ENCODE measurements around the gene ATXN1. TPM values are rescaled to one million over a fixed set of nuclear protein-coding genes. Genes with fewer than 3 reads are reported as not detected.
"Not testable (repeated sequence)": the region's sequence is repeated elsewhere in the genome, so short reads cannot be mapped to it uniquely, and the experiment has no call there.

The ATXN1 gene
- total RNA-seq, 1 donor from 2014 or later: 6.1 TPM

GRCh38 chr6:16413399-16413798 lies 347.9 kb downstream of the ATXN1 start:
- no peak overlapping the region for H3K4me3 ChIP-seq (ENCODE audit: low read depth, low read length)

GRCh38 chr6:16412982-16413381 lies 348.3 kb downstream of the ATXN1 start:
- H3K4me3 ChIP-seq (ENCODE audit: low read depth, low read length): no peak overlapping the region
- no peak for TF ChIP-seq CTCF (conservative IDR thresholded peaks at IDR 0.05; ENCODE audit: low read depth, low read length)
- DNase-seq (ENCODE audit: low read depth): no peak

More at GRCh38 chr6:16413399-16413798, 347.9 kb downstream of the ATXN1 start:
- TF ChIP-seq CTCF (conservative IDR thresholded peaks at IDR 0.05; ENCODE audit: low read depth, low read length): no peak
- DNase-seq (ENCODE audit: low read depth): no peak

- DNase-seq (ENCODE audit: low read depth): no peak
- no peak for TF ChIP-seq CTCF (conservative IDR thresholded peaks at IDR 0.05; ENCODE audit: low read depth, low read length)
- H3K4me3 ChIP-seq (ENCODE audit: low read depth, low read length): no peak overlapping the region
These were observed 349.1 kb downstream of the ATXN1 start for GRCh38 chr6:16412171-16412570.

GRCh38 chr6:16409531-16410441 lies 351.5 kb downstream of the ATXN1 start:
- DNase-seq (ENCODE audit: low read depth): no peak
- peak; percentile 96 for TF ChIP-seq CTCF (conservative IDR thresholded peaks at IDR 0.05; ENCODE audit: low read depth, low read length)
- H3K4me3 ChIP-seq (ENCODE audit: low read depth, low read length): no peak overlapping the region

GRCh38 chr6:16408766-16409165 lies 352.5 kb downstream of the ATXN1 start:
- no peak for TF ChIP-seq CTCF (conservative IDR thresholded peaks at IDR 0.05; ENCODE audit: low read depth, low read length)
- no peak for DNase-seq (ENCODE audit: low read depth)
- no peak overlapping the region for H3K4me3 ChIP-seq (ENCODE audit: low read depth, low read length)

- no peak for DNase-seq (ENCODE audit: low read depth)
- H3K4me3 ChIP-seq (ENCODE audit: low read depth, low read length): no peak overlapping the region
- no peak for TF ChIP-seq CTCF (conservative IDR thresholded peaks at IDR 0.05; ENCODE audit: low read depth, low read length)
These were observed 354.3 kb downstream of the ATXN1 start for GRCh38 chr6:16406966-16407365.

- not testable (repeated sequence) for DNase-seq (ENCODE audit: low read depth); H3K4me3 ChIP-seq (ENCODE audit: low read depth, low read length)
These were observed 354.7 kb downstream of the ATXN1 start for GRCh38 chr6:16406538-16406937.

Data from epithelial cell of proximal tubule (primary cell).